Suprapubic skin (tissue), 4 donors: ENCODE data around the gene CEACAM1. TPM values are rescaled to one million over a fixed set of nuclear protein-coding genes. Genes with fewer than 3 reads are reported as not detected.
"Not testable (repeated sequence)": the region's sequence is repeated elsewhere in the genome, so short reads cannot be mapped to it uniquely, and the experiment has no call there.

Source experiments
- DNase-seq, 2 donors: peaks; one replicate each; pipeline ENCODE4 v3.0.0-alpha.2; 2019; ENCODE audit warnings: low spot score in 2 of 2
- H3K27ac ChIP-seq: fragments of 200-600 bp; sonication (generic); one replicate; pipeline ENCODE4 v1.5.1; 2019
- H3K27me3 ChIP-seq: fragments of 200-600 bp; sonication (generic); one replicate; pipeline ENCODE4 v1.5.1; 2019
- H3K36me3 ChIP-seq: fragments of 200-600 bp; sonication (generic); one replicate; pipeline ENCODE4 v1.5.1; 2019
- H3K4me1 ChIP-seq: fragments of 200-600 bp; sonication (generic); one replicate; pipeline ENCODE4 v1.5.1; 2019
- H3K4me3 ChIP-seq: fragments of 200-600 bp; sonication (generic); one replicate; pipeline ENCODE4 v1.5.1; 2019; ENCODE audit warnings: mild to moderate bottlenecking
- H3K9me3 ChIP-seq: fragments of 200-600 bp; sonication (generic); one replicate; pipeline ENCODE4 v1.5.1; 2019
- CTCF ChIP-seq, 2 donors: fragments of 200-600 bp in 1 of 2; fragments of 450-650 bp in 1 of 2; sonication (generic) in 1 of 2; IDR thresholded peaks; one replicate each; pipeline ENCODE4 v1.5.1; 2016 to 2019; ENCODE audit warnings: antibody characterized with exemption in 2 of 2, mild to moderate bottlenecking in 1 of 2, moderate library complexity in 1 of 2
- EP300 ChIP-seq: sonication (generic); formaldehyde crosslinking; IDR thresholded peaks from one replicate; pipeline ENCODE4 v1.6.1; 2017; ENCODE audit warnings: antibody characterized with exemption
- POLR2A ChIP-seq, 2 donors: fragments of 450-650 bp; IDR thresholded peaks; one replicate each; pipeline ENCODE4 v1.6.1; 2017; ENCODE audit warnings: antibody characterized with exemption in 2 of 2, mild to moderate bottlenecking in 2 of 2, moderate library complexity in 2 of 2
- POLR2AphosphoS5 ChIP-seq, 3 donors: sonication (generic); formaldehyde crosslinking; IDR thresholded peaks; one replicate each; pipeline ENCODE4 v1.6.1; 2017; ENCODE audit warnings: antibody characterized with exemption in 3 of 3
- WGBS: methylation state at CpG from one replicate; pipeline ENCODE4 v1.1.5; 2018; 5-methylcytosine and 5-hydroxymethylcytosine counted together
- total RNA-seq, 4 donors: library from RNA; depleted of rRNA; stranded (reverse); fragments of >200 nt; gene quantifications; one replicate each; pipeline ENCODE4 v1.1.0, GENCODE V29; 2016

The CEACAM1 gene
- total RNA-seq, 4 donors from 2014 or later, result 2.0 to 9.9 (median 3.9) TPM

- no peaks in the 10 kb centered on the region for H3K27me3 ChIP-seq
- no peak overlapping the region for H3K4me3 ChIP-seq
- peaks cover 13% of the 10 kb centered on the region for H3K4me1 ChIP-seq
- no peaks in the 10 kb centered on the region for H3K9me3 ChIP-seq
- H3K36me3 ChIP-seq, result no peaks in the 10 kb centered on the region
- peak; percentile 69 to 83 for TF ChIP-seq CTCF (IDR thresholded peaks at IDR 0.05)
- no peak for TF ChIP-seq EP300
- DNase-seq, result no peak
- H3K27ac ChIP-seq, result peak overlapping the region; percentile 59
- 67% methylated on average over 3 of the region's 3 CpGs for WGBS
Measured at GRCh38 chr19:42529248-42529764, 1.0 kb upstream of the CEACAM1 start.

GRCh38 chr19:42524943-42525342 is 3.3 kb downstream of the CEACAM1 start:
- no peak for TF ChIP-seq EP300
- TF ChIP-seq POLR2A (IDR thresholded peaks at IDR 0.05), result no peak
- no peak for TF ChIP-seq CTCF (IDR thresholded peaks at IDR 0.05)
- no peak for TF ChIP-seq POLR2AphosphoS5 (IDR thresholded peaks at IDR 0.05)
- Histone ChIP-seq H3K4me3 (no peak overlapping the region), H3K4me1 (peaks cover 13% of the 10 kb centered on the region), H3K27ac (no peak overlapping the region), H3K27me3 (no peaks in the 10 kb centered on the region), H3K36me3 (no peaks in the 10 kb centered on the region), H3K9me3 (no peaks in the 10 kb centered on the region)
- no peak for DNase-seq
- WGBS, result 79% methylated on average over 2 of the region's 2 CpGs

GRCh38 chr19:42524250-42524649 is 4.0 kb downstream of the CEACAM1 start:
- Histone ChIP-seq H3K27ac (no peak overlapping the region), H3K4me3 (no peak overlapping the region), H3K27me3 (no peaks in the 10 kb centered on the region), H3K9me3 (no peaks in the 10 kb centered on the region), H3K4me1 (peaks cover 13% of the 10 kb centered on the region), H3K36me3 (no peaks in the 10 kb centered on the region)
- TF ChIP-seq POLR2AphosphoS5 (IDR thresholded peaks at IDR 0.05) (no peak), CTCF (IDR thresholded peaks at IDR 0.05) (no peak), POLR2A (IDR thresholded peaks at IDR 0.05) (no peak)
- DNase-seq, result no peak
- WGBS, result 81% methylated on average over 5 of the region's 5 CpGs

GRCh38 chr19:42522262-42522661 is 6.0 kb downstream of the CEACAM1 start:
- not testable (repeated sequence) for H3K9me3 ChIP-seq, H3K36me3 ChIP-seq, H3K27me3 ChIP-seq, H3K4me3 ChIP-seq, H3K4me1 ChIP-seq, H3K27ac ChIP-seq, DNase-seq
- WGBS, result 90% methylated on average over 12 of the region's 12 CpGs

GRCh38 chr19:42521346-42522030 is 6.8 kb downstream of the CEACAM1 start:
- DNase-seq, result no peak
- Histone ChIP-seq H3K4me3 (no peak overlapping the region), H3K27ac (no peak overlapping the region), H3K4me1 (no peaks in the 10 kb centered on the region), H3K27me3 (no peaks in the 10 kb centered on the region), H3K36me3 (no peaks in the 10 kb centered on the region), H3K9me3 (no peaks in the 10 kb centered on the region)
- TF ChIP-seq POLR2A (IDR thresholded peaks at IDR 0.05) (no peak), POLR2AphosphoS5 (IDR thresholded peaks at IDR 0.05) (no peak), CTCF (IDR thresholded peaks at IDR 0.05) (no peak), EP300 (no peak)
- 93% methylated on average over 5 of the region's 6 CpGs for WGBS

- TF ChIP-seq POLR2AphosphoS5 (IDR thresholded peaks at IDR 0.05) (no peak), POLR2A (IDR thresholded peaks at IDR 0.05) (no peak), EP300 (no peak), CTCF (IDR thresholded peaks at IDR 0.05) (no peak)
- H3K27ac ChIP-seq, result no peak overlapping the region
- no peaks in the 10 kb centered on the region for H3K27me3 ChIP-seq
- H3K9me3 ChIP-seq, result no peaks in the 10 kb centered on the region
- no peak overlapping the region for H3K4me3 ChIP-seq
- no peak for DNase-seq
- no peaks in the 10 kb centered on the region for H3K36me3 ChIP-seq
- WGBS, result 55% methylated on average over 2 of the region's 3 CpGs
- H3K4me1 ChIP-seq, result no peaks in the 10 kb centered on the region
Measured at GRCh38 chr19:42519108-42519507, 9.2 kb downstream of the CEACAM1 start.
